GM20000 (cell line): Measurements from ENCODE around the gene PLCB4.

Experiments
- DNase-seq: peaks from one replicate; pipeline ENCODE4 v3.0.0; 2012; ENCODE audit warnings: low spot score
- TF ChIP-seq, protein P1 (sequence below): IDR thresholded peaks from 2 replicates; pipeline ENCODE4 v1.5.1; 2012; ENCODE audit warnings: mild to moderate bottlenecking, control low read depth; ENCODE audit errors: extremely low read depth, missing control alignments

The PLCB4 gene

GRCh38 chr20:9204979-9205378 lies 136.1 kb downstream of the PLCB4 start:
- TF ChIP-seq, protein P1, sequence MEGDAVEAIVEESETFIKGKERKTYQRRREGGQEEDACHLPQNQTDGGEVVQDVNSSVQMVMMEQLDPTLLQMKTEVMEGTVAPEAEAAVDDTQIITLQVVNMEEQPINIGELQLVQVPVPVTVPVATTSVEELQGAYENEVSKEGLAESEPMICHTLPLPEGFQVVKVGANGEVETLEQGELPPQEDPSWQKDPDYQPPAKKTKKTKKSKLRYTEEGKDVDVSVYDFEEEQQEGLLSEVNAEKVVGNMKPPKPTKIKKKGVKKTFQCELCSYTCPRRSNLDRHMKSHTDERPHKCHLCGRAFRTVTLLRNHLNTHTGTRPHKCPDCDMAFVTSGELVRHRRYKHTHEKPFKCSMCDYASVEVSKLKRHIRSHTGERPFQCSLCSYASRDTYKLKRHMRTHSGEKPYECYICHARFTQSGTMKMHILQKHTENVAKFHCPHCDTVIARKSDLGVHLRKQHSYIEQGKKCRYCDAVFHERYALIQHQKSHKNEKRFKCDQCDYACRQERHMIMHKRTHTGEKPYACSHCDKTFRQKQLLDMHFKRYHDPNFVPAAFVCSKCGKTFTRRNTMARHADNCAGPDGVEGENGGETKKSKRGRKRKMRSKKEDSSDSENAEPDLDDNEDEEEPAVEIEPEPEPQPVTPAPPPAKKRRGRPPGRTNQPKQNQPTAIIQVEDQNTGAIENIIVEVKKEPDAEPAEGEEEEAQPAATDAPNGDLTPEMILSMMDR, result no peak

GRCh38 chr20:9206486-9206885 lies 137.6 kb downstream of the PLCB4 start:
- DNase-seq, result no peak
- TF ChIP-seq, protein P1, result no peak

More at GRCh38 chr20:9204979-9205378, 136.1 kb downstream of the PLCB4 start:
- DNase-seq, result no peak

GRCh38 chr20:9207253-9207652 lies 138.4 kb downstream of the PLCB4 start:
- TF ChIP-seq, protein P1, result no peak

DNA sequence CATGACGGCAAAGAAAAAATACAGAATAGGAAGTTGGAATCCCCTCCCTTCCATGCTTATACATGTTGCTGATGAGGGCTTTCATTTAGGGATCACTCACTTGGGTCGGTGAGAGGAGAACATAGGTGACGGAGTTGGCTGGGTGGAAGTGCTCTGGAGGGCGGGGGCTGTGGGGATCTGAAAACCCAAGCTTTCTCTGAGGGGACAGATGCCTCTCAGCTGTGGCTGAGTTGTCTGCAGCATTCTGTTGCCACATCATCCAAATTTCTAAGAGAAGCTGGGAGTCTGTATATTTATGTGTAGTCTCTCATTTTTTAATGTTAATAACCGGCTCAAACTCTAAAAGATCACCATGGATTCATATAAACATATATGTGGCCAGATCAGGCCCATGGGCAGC lies 141.5 kb downstream of the PLCB4 start:
- TF ChIP-seq, protein P1, result no peak
- DNase-seq, result no peak

More at GRCh38 chr20:9207253-9207652, 138.4 kb downstream of the PLCB4 start:
- no peak for DNase-seq

GRCh38 chr20:9211016-9211760 lies 142.3 kb downstream of the PLCB4 start:
- no peak for DNase-seq
- TF ChIP-seq, protein P1, result no peak

- no peak for DNase-seq
- TF ChIP-seq, protein P1, result no peak
Measured at GRCh38 chr20:9212735-9213134, 143.8 kb downstream of the PLCB4 start.

- TF ChIP-seq, protein P1, result no peak
Measured at GRCh38 chr20:9214685-9215084, 145.8 kb downstream of the PLCB4 start.

More at GRCh38 chr20:9214685-9215084, 145.8 kb downstream of the PLCB4 start:
- no peak for DNase-seq
